Measurements from ENCODE around the gene ZNF248. TPM values are rescaled to one million over a fixed set of nuclear protein-coding genes. Genes with fewer than 3 reads are reported as not detected.
A peak's percentile ranks its signal among the peaks of the same experiment; 100 is the strongest.

Gene ZNF248
- total RNA-seq, 1 donor from 2014 or later, result 16.7 TPM

- peaks cover 0 to 9% (median 6%) of the 10 kb centered on the region in 3 donors for H3K36me3 ChIP-seq (ENCODE audit: control insufficient read depth in 3 of 3, insufficient read depth in 3 of 3, low read length in 3 of 3)
- H3K4me3 ChIP-seq (ENCODE audit: low read length in 3 of 3), result no peak overlapping the region
- H3K9ac ChIP-seq (ENCODE audit: low read depth in 1 of 3, low read length in 3 of 3), result no peak overlapping the region
- H3K27me3 ChIP-seq (ENCODE audit: control insufficient read depth in 3 of 3, insufficient read depth in 3 of 3, low read length in 3 of 3), result no peaks in the 10 kb centered on the region
- H3K4me1 ChIP-seq (ENCODE audit: control insufficient read depth in 3 of 3, insufficient read depth in 3 of 3, low read length in 3 of 3), result no peaks in the 10 kb centered on the region
- peaks cover 2 to 5% (median 3%) of the 10 kb centered on the region in 3 donors for H3K9me3 ChIP-seq (ENCODE audit: control insufficient read depth in 3 of 3, low read length in 3 of 3)
- H3K27ac ChIP-seq (ENCODE audit: low read depth, low read length), result no peak overlapping the region
These were observed 67.8 kb downstream of the ZNF248 start for GRCh38 chr10:37789590-37789989.

GRCh38 chr10:37784678-37785077, 72.7 kb downstream of the ZNF248 start:
- Histone ChIP-seq H3K4me3 (ENCODE audit: low read length in 3 of 3) (no peak overlapping the region), H3K9ac (ENCODE audit: low read depth in 1 of 3, low read length in 3 of 3) (no peak overlapping the region), H3K9me3 (ENCODE audit: control insufficient read depth in 3 of 3, low read length in 3 of 3) (peaks cover 5 to 9% (median 7%) of the 10 kb centered on the region in 3 donors), H3K36me3 (ENCODE audit: control insufficient read depth in 3 of 3, insufficient read depth in 3 of 3, low read length in 3 of 3) (peaks cover 0 to 9% (median 4%) of the 10 kb centered on the region in 3 donors), H3K4me1 (ENCODE audit: control insufficient read depth in 3 of 3, insufficient read depth in 3 of 3, low read length in 3 of 3) (no peaks in the 10 kb centered on the region), H3K27me3 (ENCODE audit: control insufficient read depth in 3 of 3, insufficient read depth in 3 of 3, low read length in 3 of 3) (no peaks in the 10 kb centered on the region), H3K27ac (ENCODE audit: low read depth, low read length) (no peak overlapping the region)

- H3K27ac ChIP-seq (ENCODE audit: low read depth, low read length), result no peak overlapping the region
- no peak overlapping the region for H3K4me3 ChIP-seq (ENCODE audit: low read length in 3 of 3)
- no peaks in the 10 kb centered on the region for H3K4me1 ChIP-seq (ENCODE audit: control insufficient read depth in 3 of 3, insufficient read depth in 3 of 3, low read length in 3 of 3)
- no peaks in the 10 kb centered on the region for H3K27me3 ChIP-seq (ENCODE audit: control insufficient read depth in 3 of 3, insufficient read depth in 3 of 3, low read length in 3 of 3)
- peaks cover 0 to 9% (median 0%) of the 10 kb centered on the region in 3 donors for H3K36me3 ChIP-seq (ENCODE audit: control insufficient read depth in 3 of 3, insufficient read depth in 3 of 3, low read length in 3 of 3)
- H3K9me3 ChIP-seq (ENCODE audit: control insufficient read depth in 3 of 3, low read length in 3 of 3), result peaks cover 7 to 9% (median 7%) of the 10 kb centered on the region in 3 donors
- H3K9ac ChIP-seq (ENCODE audit: low read depth in 1 of 3, low read length in 3 of 3), result no peak overlapping the region
These were observed 76.9 kb downstream of the ZNF248 start for GRCh38 chr10:37780536-37780935.

GRCh38 chr10:37777056-37777455, 80.4 kb downstream of the ZNF248 start:
- H3K36me3 ChIP-seq (ENCODE audit: control insufficient read depth in 3 of 3, insufficient read depth in 3 of 3, low read length in 3 of 3), result peaks cover 0 to 5% (median 0%) of the 10 kb centered on the region in 3 donors
- no peak overlapping the region for H3K9ac ChIP-seq (ENCODE audit: low read depth in 1 of 3, low read length in 3 of 3)
- no peak overlapping the region for H3K4me3 ChIP-seq (ENCODE audit: low read length in 3 of 3)

GRCh38 chr10:37775612-37776011, 81.8 kb downstream of the ZNF248 start:
- H3K4me1 ChIP-seq (ENCODE audit: control insufficient read depth in 3 of 3, insufficient read depth in 3 of 3, low read length in 3 of 3), result no peaks in the 10 kb centered on the region
- H3K27ac ChIP-seq (ENCODE audit: low read depth, low read length), result no peak overlapping the region
- H3K36me3 ChIP-seq (ENCODE audit: control insufficient read depth in 3 of 3, insufficient read depth in 3 of 3, low read length in 3 of 3), result peaks cover 0 to 5% (median 0%) of the 10 kb centered on the region in 3 donors
- H3K27me3 ChIP-seq (ENCODE audit: control insufficient read depth in 3 of 3, insufficient read depth in 3 of 3, low read length in 3 of 3), result no peaks in the 10 kb centered on the region
- H3K9me3 ChIP-seq (ENCODE audit: control insufficient read depth in 3 of 3, low read length in 3 of 3), result peaks cover 0 to 3% (median 2%) of the 10 kb centered on the region in 3 donors
- no peak overlapping the region for H3K4me3 ChIP-seq (ENCODE audit: low read length in 3 of 3)
- no peak overlapping the region for H3K9ac ChIP-seq (ENCODE audit: low read depth in 1 of 3, low read length in 3 of 3)

More at GRCh38 chr10:37777056-37777455, 80.4 kb downstream of the ZNF248 start:
- Histone ChIP-seq H3K27me3 (ENCODE audit: control insufficient read depth in 3 of 3, insufficient read depth in 3 of 3, low read length in 3 of 3) (no peaks in the 10 kb centered on the region), H3K9me3 (ENCODE audit: control insufficient read depth in 3 of 3, low read length in 3 of 3) (peaks cover 5 to 9% (median 7%) of the 10 kb centered on the region in 3 donors), H3K27ac (ENCODE audit: low read depth, low read length) (no peak overlapping the region), H3K4me1 (ENCODE audit: control insufficient read depth in 3 of 3, insufficient read depth in 3 of 3, low read length in 3 of 3) (no peaks in the 10 kb centered on the region)

GRCh38 chr10:37774351-37774750, 83.1 kb downstream of the ZNF248 start:
- Histone ChIP-seq H3K4me3 (ENCODE audit: low read length in 3 of 3) (no peak overlapping the region), H3K27ac (ENCODE audit: low read depth, low read length) (no peak overlapping the region), H3K27me3 (ENCODE audit: control insufficient read depth in 3 of 3, insufficient read depth in 3 of 3, low read length in 3 of 3) (no peaks in the 10 kb centered on the region), H3K4me1 (ENCODE audit: control insufficient read depth in 3 of 3, insufficient read depth in 3 of 3, low read length in 3 of 3) (no peaks in the 10 kb centered on the region), H3K9me3 (ENCODE audit: control insufficient read depth in 3 of 3, low read length in 3 of 3) (peaks cover 0 to 2% (median 0%) of the 10 kb centered on the region in 3 donors), H3K36me3 (ENCODE audit: control insufficient read depth in 3 of 3, insufficient read depth in 3 of 3, low read length in 3 of 3) (peaks cover 0 to 5% (median 0%) of the 10 kb centered on the region in 3 donors), H3K9ac (ENCODE audit: low read depth in 1 of 3, low read length in 3 of 3) (no peak overlapping the region)

- Histone ChIP-seq H3K27me3 (ENCODE audit: control insufficient read depth in 3 of 3, insufficient read depth in 3 of 3, low read length in 3 of 3) (no peaks in the 10 kb centered on the region), H3K4me3 (ENCODE audit: low read length in 3 of 3) (peak overlapping the region in 1 of 3 donors; percentile 23), H3K9me3 (ENCODE audit: control insufficient read depth in 3 of 3, low read length in 3 of 3) (no peaks in the 10 kb centered on the region), H3K27ac (ENCODE audit: low read depth, low read length) (no peak overlapping the region), H3K9ac (ENCODE audit: low read depth in 1 of 3, low read length in 3 of 3) (no peak overlapping the region), H3K36me3 (ENCODE audit: control insufficient read depth in 3 of 3, insufficient read depth in 3 of 3, low read length in 3 of 3) (peaks cover 0 to 3% (median 0%) of the 10 kb centered on the region in 3 donors), H3K4me1 (ENCODE audit: control insufficient read depth in 3 of 3, insufficient read depth in 3 of 3, low read length in 3 of 3) (no peaks in the 10 kb centered on the region)
These were observed 92.2 kb downstream of the ZNF248 start for GRCh38 chr10:37765216-37765615.

GRCh38 chr10:37763132-37763531, 94.3 kb downstream of the ZNF248 start:
- Histone ChIP-seq H3K36me3 (ENCODE audit: control insufficient read depth in 3 of 3, insufficient read depth in 3 of 3, low read length in 3 of 3) (peaks cover 0 to 6% (median 0%) of the 10 kb centered on the region in 3 donors), H3K4me3 (ENCODE audit: low read length in 3 of 3) (no peak overlapping the region), H3K4me1 (ENCODE audit: control insufficient read depth in 3 of 3, insufficient read depth in 3 of 3, low read length in 3 of 3) (no peaks in the 10 kb centered on the region), H3K27ac (ENCODE audit: low read depth, low read length) (no peak overlapping the region), H3K9me3 (ENCODE audit: control insufficient read depth in 3 of 3, low read length in 3 of 3) (no peaks in the 10 kb centered on the region), H3K9ac (ENCODE audit: low read depth in 1 of 3, low read length in 3 of 3) (no peak overlapping the region), H3K27me3 (ENCODE audit: control insufficient read depth in 3 of 3, insufficient read depth in 3 of 3, low read length in 3 of 3) (no peaks in the 10 kb centered on the region)

- no peak overlapping the region for H3K9ac ChIP-seq (ENCODE audit: low read depth in 1 of 3, low read length in 3 of 3)
- H3K36me3 ChIP-seq (ENCODE audit: control insufficient read depth in 3 of 3, insufficient read depth in 3 of 3, low read length in 3 of 3), result peaks cover 0 to 6% (median 0%) of the 10 kb centered on the region in 3 donors
These were observed 95.1 kb downstream of the ZNF248 start for GRCh38 chr10:37762287-37762686.

GRCh38 chr10:37760817-37761216, 96.6 kb downstream of the ZNF248 start:
- Histone ChIP-seq H3K36me3 (ENCODE audit: control insufficient read depth in 3 of 3, insufficient read depth in 3 of 3, low read length in 3 of 3) (peaks cover 0 to 6% (median 0%) of the 10 kb centered on the region in 3 donors), H3K4me1 (ENCODE audit: control insufficient read depth in 3 of 3, insufficient read depth in 3 of 3, low read length in 3 of 3) (no peaks in the 10 kb centered on the region), H3K4me3 (ENCODE audit: low read length in 3 of 3) (no peak overlapping the region), H3K9ac (ENCODE audit: low read depth in 1 of 3, low read length in 3 of 3) (no peak overlapping the region), H3K27me3 (ENCODE audit: control insufficient read depth in 3 of 3, insufficient read depth in 3 of 3, low read length in 3 of 3) (no peaks in the 10 kb centered on the region), H3K9me3 (ENCODE audit: control insufficient read depth in 3 of 3, low read length in 3 of 3) (no peaks in the 10 kb centered on the region), H3K27ac (ENCODE audit: low read depth, low read length) (no peak overlapping the region)

More at GRCh38 chr10:37762287-37762686, 95.1 kb downstream of the ZNF248 start:
- no peaks in the 10 kb centered on the region for H3K27me3 ChIP-seq (ENCODE audit: control insufficient read depth in 3 of 3, insufficient read depth in 3 of 3, low read length in 3 of 3)
- no peaks in the 10 kb centered on the region for H3K9me3 ChIP-seq (ENCODE audit: control insufficient read depth in 3 of 3, low read length in 3 of 3)
- no peak overlapping the region for H3K27ac ChIP-seq (ENCODE audit: low read depth, low read length)
- no peak overlapping the region for H3K4me3 ChIP-seq (ENCODE audit: low read length in 3 of 3)
- H3K4me1 ChIP-seq (ENCODE audit: control insufficient read depth in 3 of 3, insufficient read depth in 3 of 3, low read length in 3 of 3), result no peaks in the 10 kb centered on the region
